Neural crest cell (in vitro differentiated cells): Measurements from ENCODE around the gene EGLN2. TPM values are rescaled to one million over a fixed set of nuclear protein-coding genes. Genes with fewer than 3 reads are reported as not detected.
"Not testable (repeated sequence)": the region's sequence is repeated elsewhere in the genome, so short reads cannot be mapped to it uniquely, and the experiment has no call there.

Experiments
- DNase-seq: peaks from one replicate; pipeline ENCODE4 v3.0.0; 2021; ENCODE audit warnings: low read depth, mixed read lengths, low spot score
- H3K27ac Mint-ChIP-seq: one replicate; pipeline ENCODE4 v1.8.0; 2021; ENCODE audit warnings: mild to moderate bottlenecking, mixed read lengths; ENCODE audit not compliant: unreplicated experiment
- H3K27me3 Mint-ChIP-seq: 2 replicates; pipeline ENCODE4 v1.8.0; 2021; ENCODE audit warnings: low read depth, mild to moderate bottlenecking, mixed read lengths
- H3K36me3 Mint-ChIP-seq: 2 replicates; pipeline ENCODE4 v1.8.0; 2021; ENCODE audit warnings: low read depth, mild to moderate bottlenecking, mixed read lengths
- H3K4me1 Mint-ChIP-seq: 2 replicates; pipeline ENCODE4 v1.8.0; 2021; ENCODE audit warnings: mixed read lengths
- H3K4me3 Mint-ChIP-seq: one replicate; pipeline ENCODE4 v1.8.0; 2021; ENCODE audit warnings: mild to moderate bottlenecking, mixed read lengths
- H3K9me3 Mint-ChIP-seq: 2 replicates; pipeline ENCODE4 v1.8.0; 2021; ENCODE audit warnings: mixed read lengths
- CTCF ChIP-seq: fragments of 200-600 bp; sonication (generic); conservative IDR thresholded peaks from 2 replicates; pipeline ENCODE4 v1.5.0; 2021; ENCODE audit warnings: antibody characterized with exemption, mild to moderate bottlenecking
- total RNA-seq: library from RNA; stranded (reverse); gene quantifications from 2 replicates; pipeline ENCODE4 v1.2.1, GENCODE V29; 2021

EGLN2 gene
- total RNA-seq, 1 donor from 2014 or later, result 113 TPM

GRCh38 chr19:40825460-40826095, 26.6 kb downstream of the EGLN2 start:
- not testable (repeated sequence) for H3K4me1 Mint-ChIP-seq, DNase-seq, H3K4me3 Mint-ChIP-seq, H3K27ac Mint-ChIP-seq, H3K9me3 Mint-ChIP-seq, H3K36me3 Mint-ChIP-seq, H3K27me3 Mint-ChIP-seq

- H3K9me3 Mint-ChIP-seq, H3K27me3 Mint-ChIP-seq, DNase-seq, H3K4me3 Mint-ChIP-seq, H3K36me3 Mint-ChIP-seq, H3K4me1 Mint-ChIP-seq: not testable (repeated sequence)
- peak overlapping the region; percentile 93 for H3K27ac Mint-ChIP-seq
These were observed 27.3 kb downstream of the EGLN2 start for GRCh38 chr19:40826312-40826698.

- peak overlapping the region; percentile 93 for H3K27ac Mint-ChIP-seq
- not testable (repeated sequence) for DNase-seq, H3K4me3 Mint-ChIP-seq
These were observed 27.9 kb downstream of the EGLN2 start for GRCh38 chr19:40826699-40827385.

GRCh38 chr19:40827386-40828247, 28.6 kb downstream of the EGLN2 start:
- Mint-ChIP-seq H3K36me3 (peaks cover 6% of the 10 kb centered on the region), H3K27me3 (no peaks in the 10 kb centered on the region), H3K9me3 (no peaks in the 10 kb centered on the region), H3K4me3 (no peak overlapping the region), H3K4me1 (peaks cover 5% of the 10 kb centered on the region), H3K27ac (no peak overlapping the region)
- DNase-seq, result no peak
- TF ChIP-seq CTCF, result no peak

More at GRCh38 chr19:40826699-40827385, 27.9 kb downstream of the EGLN2 start:
- H3K36me3 Mint-ChIP-seq, H3K27me3 Mint-ChIP-seq, H3K4me1 Mint-ChIP-seq, H3K9me3 Mint-ChIP-seq: not testable (repeated sequence)

- no peak for TF ChIP-seq CTCF
- Mint-ChIP-seq H3K27me3 (no peaks in the 10 kb centered on the region), H3K4me3 (no peak overlapping the region), H3K4me1 (peaks cover 10% of the 10 kb centered on the region), H3K27ac (no peak overlapping the region), H3K9me3 (no peaks in the 10 kb centered on the region), H3K36me3 (peaks cover 6% of the 10 kb centered on the region)
- no peak for DNase-seq
These were observed 30.2 kb downstream of the EGLN2 start for GRCh38 chr19:40829205-40829604.

- H3K27ac Mint-ChIP-seq, DNase-seq, H3K27me3 Mint-ChIP-seq, H3K4me1 Mint-ChIP-seq, H3K9me3 Mint-ChIP-seq, H3K36me3 Mint-ChIP-seq, H3K4me3 Mint-ChIP-seq: not testable (repeated sequence)
These were observed 31.8 kb downstream of the EGLN2 start for GRCh38 chr19:40830741-40831140.

GRCh38 chr19:40831502-40832430, 32.8 kb downstream of the EGLN2 start:
- Mint-ChIP-seq H3K27ac (no peak overlapping the region), H3K36me3 (peaks cover 4% of the 10 kb centered on the region), H3K4me1 (peaks cover 6% of the 10 kb centered on the region), H3K9me3 (no peaks in the 10 kb centered on the region), H3K4me3 (no peak overlapping the region), H3K27me3 (peaks cover 4% of the 10 kb centered on the region)
- TF ChIP-seq CTCF, result no peak
- DNase-seq, result no peak

- not testable (repeated sequence) for H3K4me1 Mint-ChIP-seq, H3K27ac Mint-ChIP-seq, H3K4me3 Mint-ChIP-seq, H3K36me3 Mint-ChIP-seq, H3K9me3 Mint-ChIP-seq, DNase-seq, H3K27me3 Mint-ChIP-seq
These were observed 33.4 kb downstream of the EGLN2 start for GRCh38 chr19:40832431-40832790.

GRCh38 chr19:40833728-40834533, 34.9 kb downstream of the EGLN2 start:
- DNase-seq, H3K9me3 Mint-ChIP-seq, H3K36me3 Mint-ChIP-seq, H3K4me1 Mint-ChIP-seq, H3K4me3 Mint-ChIP-seq: not testable (repeated sequence)
- H3K27ac Mint-ChIP-seq, result peak overlapping the region; percentile 17
- peaks cover 12% of the 10 kb centered on the region for H3K27me3 Mint-ChIP-seq
